ENCODE measurements around the gene DOCK2. TPM values are rescaled to one million over a fixed set of nuclear protein-coding genes. Genes with fewer than 3 reads are reported as not detected.

The DOCK2 gene
- polyA plus RNA-seq, 1 of the 3 experiments (the other 2 are of a cell fraction) = 3.8 TPM

- DNase-seq = no peak
- TF ChIP-seq FOXM1 (IDR thresholded peaks at IDR 0.05; ENCODE audit: low read depth) = no peak
- TF ChIP-seq MAX (IDR thresholded peaks at IDR 0.05; ENCODE audit: low read depth) = no peak
- TF ChIP-seq GABPA (IDR thresholded peaks at IDR 0.05; ENCODE audit: low read depth) = no peak
- no peak for TF ChIP-seq RAD21 (IDR thresholded peaks at IDR 0.05; ENCODE audit: low read length)
- TF ChIP-seq FOXJ3 (CRISPR knock-in tag; IDR thresholded peaks at IDR 0.05) = no peak
- no peak for TF ChIP-seq PBX3 (IDR thresholded peaks at IDR 0.05)
- no peak for TF ChIP-seq RXRA (IDR thresholded peaks at IDR 0.05; ENCODE audit: borderline replicate concordance, low read depth)
- TF ChIP-seq TCF12 (IDR thresholded peaks at IDR 0.05) = no peak
- POLR2A ChIA-PET = no interaction called here
Observed at GRCh38 chr5:169655353-169655752, 18.3 kb downstream of the DOCK2 start.

GRCh38 chr5:169656125-169656901 lies 19.2 kb downstream of the DOCK2 start:
- Histone ChIP-seq H3F3A (replicated peaks; ENCODE audit: insufficient read depth) (peaks cover 8% of the 10 kb centered on the region), H3K9ac (no peak overlapping the region), H3K4me1 (ENCODE audit: control insufficient read depth in 1 of 2, insufficient read depth in 2 of 2, low read depth in 1 of 2, low read length in 1 of 2) (peaks cover 10 to 11% of the 10 kb centered on the region in 2 experiments; a peak in 3 of 4 replicates), H3K4me3 (ENCODE audit: low read depth in 2 of 2, low read length in 1 of 2) (no peak overlapping the region), H3K27ac (ENCODE audit: low read depth in 2 of 2, low read length in 1 of 2) (no peak overlapping the region), H3K79me2 (ENCODE audit: insufficient read depth) (no peaks in the 10 kb centered on the region), H2AFZ (ENCODE audit: low read depth) (no peak overlapping the region), H4K20me1 (ENCODE audit: insufficient read depth) (no peaks in the 10 kb centered on the region), H3K4me2 (no peak overlapping the region), H3K36me3 (replicated peaks in 1 of 2; ENCODE audit: control insufficient read depth in 1 of 2, insufficient read depth in 2 of 2, low read length in 1 of 2) (no peaks in the 10 kb centered on the region), H3K9me3 (no peaks in the 10 kb centered on the region), H3K9me2 (no peaks in the 10 kb centered on the region), H3K27me3 (ENCODE audit: insufficient read depth) (no peaks in the 10 kb centered on the region)
- 89% methylated on average over 15 of the region's 15 CpGs for WGBS (ENCODE audit: low lambda C conversion rate)
- POLR2A ChIA-PET = no interaction called here
- TF ChIP-seq RXRA (IDR thresholded peaks at IDR 0.05; ENCODE audit: borderline replicate concordance, low read depth) (no peak), SIN3A (IDR thresholded peaks at IDR 0.05; ENCODE audit: borderline replicate concordance, low read depth, low read length) (no peak), SMC3 (IDR thresholded peaks at IDR 0.05; ENCODE audit: low read depth, low read length) (no peak), FOSL2 (IDR thresholded peaks at IDR 0.05; ENCODE audit: borderline replicate concordance, low read depth) (no peak; the same call in 1 of the 2 replicates)
- CTCF ChIA-PET = no interaction called here
- no peak for DNase-seq

More at GRCh38 chr5:169655353-169655752, 18.3 kb downstream of the DOCK2 start:
- Histone ChIP-seq H3K36me3 (replicated peaks in 1 of 2; ENCODE audit: control insufficient read depth in 1 of 2, insufficient read depth in 2 of 2, low read length in 1 of 2) (no peaks in the 10 kb centered on the region), H4K20me1 (ENCODE audit: insufficient read depth) (no peaks in the 10 kb centered on the region), H3K27me3 (ENCODE audit: insufficient read depth) (no peaks in the 10 kb centered on the region), H3K27ac (ENCODE audit: low read depth in 2 of 2, low read length in 1 of 2) (no peak overlapping the region), H3F3A (replicated peaks; ENCODE audit: insufficient read depth) (peaks cover 18% of the 10 kb centered on the region), H3K4me2 (no peak overlapping the region), H3K4me1 (ENCODE audit: control insufficient read depth in 1 of 2, insufficient read depth in 2 of 2, low read depth in 1 of 2, low read length in 1 of 2) (peaks cover 17% of the 10 kb centered on the region in 2 experiments; a peak in 3 of 4 replicates), H3K9me2 (no peaks in the 10 kb centered on the region), H3K79me2 (ENCODE audit: insufficient read depth) (no peaks in the 10 kb centered on the region), H3K4me3 (ENCODE audit: low read depth in 2 of 2, low read length in 1 of 2) (no peak overlapping the region), H3K9ac (no peak overlapping the region), H3K9me3 (no peaks in the 10 kb centered on the region), H2AFZ (ENCODE audit: low read depth) (no peak overlapping the region)
- CTCF ChIA-PET = no interaction called here
- WGBS (ENCODE audit: low lambda C conversion rate) = 100% methylated on average over 2 of the region's 2 CpGs

All from SK-N-SH (cell line).